ENCODE results near the gene S100A16.
"Not testable (repeated sequence)": the region's sequence is repeated elsewhere in the genome, so short reads cannot be mapped to it uniquely, and the experiment has no call there.

S100A16 gene

DNA sequence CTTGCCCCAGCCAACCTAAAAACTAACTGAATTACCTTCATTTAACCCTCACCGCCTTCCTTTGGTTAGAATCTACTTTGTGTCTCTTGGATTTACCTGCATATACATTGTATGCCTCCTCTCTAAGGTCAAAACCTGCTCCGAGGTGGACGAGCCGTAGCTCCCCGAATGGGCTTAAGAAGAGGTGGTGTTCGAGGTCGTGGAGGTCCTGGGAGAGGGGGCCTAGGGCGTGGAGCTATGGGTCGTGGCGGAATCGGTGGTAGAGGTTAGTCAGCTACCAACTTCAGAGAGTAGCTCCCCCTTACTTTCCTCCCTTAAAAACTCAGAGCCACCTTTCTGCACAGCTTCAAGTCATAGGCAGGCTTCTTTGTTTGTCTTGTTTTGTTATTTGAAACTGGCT lies 30.2 kb upstream of the S100A16 start:
- TF ChIP-seq, protein P1, sequence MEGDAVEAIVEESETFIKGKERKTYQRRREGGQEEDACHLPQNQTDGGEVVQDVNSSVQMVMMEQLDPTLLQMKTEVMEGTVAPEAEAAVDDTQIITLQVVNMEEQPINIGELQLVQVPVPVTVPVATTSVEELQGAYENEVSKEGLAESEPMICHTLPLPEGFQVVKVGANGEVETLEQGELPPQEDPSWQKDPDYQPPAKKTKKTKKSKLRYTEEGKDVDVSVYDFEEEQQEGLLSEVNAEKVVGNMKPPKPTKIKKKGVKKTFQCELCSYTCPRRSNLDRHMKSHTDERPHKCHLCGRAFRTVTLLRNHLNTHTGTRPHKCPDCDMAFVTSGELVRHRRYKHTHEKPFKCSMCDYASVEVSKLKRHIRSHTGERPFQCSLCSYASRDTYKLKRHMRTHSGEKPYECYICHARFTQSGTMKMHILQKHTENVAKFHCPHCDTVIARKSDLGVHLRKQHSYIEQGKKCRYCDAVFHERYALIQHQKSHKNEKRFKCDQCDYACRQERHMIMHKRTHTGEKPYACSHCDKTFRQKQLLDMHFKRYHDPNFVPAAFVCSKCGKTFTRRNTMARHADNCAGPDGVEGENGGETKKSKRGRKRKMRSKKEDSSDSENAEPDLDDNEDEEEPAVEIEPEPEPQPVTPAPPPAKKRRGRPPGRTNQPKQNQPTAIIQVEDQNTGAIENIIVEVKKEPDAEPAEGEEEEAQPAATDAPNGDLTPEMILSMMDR (IDR thresholded peaks at IDR 0.05; ENCODE audit: low read depth, low read length): no peak
- DNase-seq: no peak
- Histone ChIP-seq H3K27me3 (ENCODE audit: insufficient read depth, low read depth, severe bottlenecking) (no peaks in the 10 kb centered on the region), H3K27ac (no peak overlapping the region), H3K4me3 (ENCODE audit: low read depth, low read length) (no peak overlapping the region), H3K9me3 (ENCODE audit: severe bottlenecking) (no peaks in the 10 kb centered on the region), H3K36me3 (peaks cover 96% of the 10 kb centered on the region)

- TF ChIP-seq, protein P1 (IDR thresholded peaks at IDR 0.05; ENCODE audit: low read depth, low read length): no peak
- no peak for DNase-seq
- Histone ChIP-seq H3K27me3 (ENCODE audit: insufficient read depth, low read depth, severe bottlenecking) (no peaks in the 10 kb centered on the region), H3K9me3 (ENCODE audit: severe bottlenecking) (no peaks in the 10 kb centered on the region), H3K36me3 (peaks cover 100% of the 10 kb centered on the region), H3K4me3 (ENCODE audit: low read depth, low read length) (no peak overlapping the region), H3K27ac (no peak overlapping the region)
These were observed 29.2 kb upstream of the S100A16 start for GRCh38 chr1:153642161-153642560.

DNA sequence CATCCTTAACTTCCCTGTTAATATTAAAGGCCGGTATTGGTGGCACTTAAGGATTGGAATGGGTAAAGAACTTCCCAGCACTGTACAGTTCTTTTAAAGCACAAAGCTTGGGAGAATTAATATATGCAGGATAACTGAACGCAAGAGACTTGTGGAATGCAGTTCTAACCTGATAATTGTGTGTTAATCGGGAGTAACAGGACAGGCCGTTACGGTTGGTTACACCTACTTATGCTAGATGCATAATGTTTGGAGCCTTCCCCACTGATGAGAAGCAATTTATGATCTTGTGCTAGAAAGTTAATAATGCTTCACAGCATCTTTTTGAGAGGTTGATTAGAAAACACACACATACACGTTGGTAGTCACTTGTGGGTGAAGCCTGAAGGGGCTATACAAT lies 27.9 kb upstream of the S100A16 start:
- H3K4me3 ChIP-seq (ENCODE audit: low read depth, low read length): no peak overlapping the region
- no peak overlapping the region for H3K27ac ChIP-seq
- TF ChIP-seq, protein P1 (IDR thresholded peaks at IDR 0.05; ENCODE audit: low read depth, low read length): no peak
- peaks cover 100% of the 10 kb centered on the region for H3K36me3 ChIP-seq
- H3K9me3 ChIP-seq (ENCODE audit: severe bottlenecking): no peaks in the 10 kb centered on the region
- H3K27me3 ChIP-seq (ENCODE audit: insufficient read depth, low read depth, severe bottlenecking): no peaks in the 10 kb centered on the region
- no peak for DNase-seq

DNA sequence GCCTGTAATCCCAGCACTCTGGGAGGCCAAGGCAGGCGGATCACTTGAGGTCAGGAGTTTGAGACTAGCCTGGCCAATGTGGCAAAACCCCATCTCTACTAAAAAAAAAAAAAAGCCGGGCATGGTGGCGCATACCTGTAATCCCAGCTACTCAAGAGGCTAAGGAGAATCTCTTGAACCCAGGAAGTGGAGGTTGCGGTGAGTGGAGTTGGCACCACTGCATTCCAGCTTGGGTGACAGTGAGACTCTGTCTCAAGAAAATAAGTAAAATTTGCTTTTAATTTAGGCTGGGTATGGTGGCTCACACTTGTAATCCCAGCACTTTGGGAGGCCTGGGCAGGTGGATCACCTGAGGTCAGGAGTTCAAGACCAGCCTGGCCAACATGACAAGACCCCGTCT lies 27.3 kb upstream of the S100A16 start:
- not testable (repeated sequence) for H3K9me3 ChIP-seq (ENCODE audit: severe bottlenecking); H3K4me3 ChIP-seq (ENCODE audit: low read depth, low read length); DNase-seq; H3K27ac ChIP-seq; H3K27me3 ChIP-seq (ENCODE audit: insufficient read depth, low read depth, severe bottlenecking)
- peaks cover 100% of the 10 kb centered on the region for H3K36me3 ChIP-seq

- no peak for DNase-seq
- Histone ChIP-seq H3K27ac (peak overlapping the region; percentile 99), H3K9me3 (ENCODE audit: severe bottlenecking) (no peaks in the 10 kb centered on the region), H3K4me3 (ENCODE audit: low read depth, low read length) (no peak overlapping the region), H3K36me3 (peaks cover 96% of the 10 kb centered on the region), H3K27me3 (ENCODE audit: insufficient read depth, low read depth, severe bottlenecking) (no peaks in the 10 kb centered on the region)
- TF ChIP-seq, protein P1 (IDR thresholded peaks at IDR 0.05; ENCODE audit: low read depth, low read length): no peak
These were observed 26.3 kb upstream of the S100A16 start for GRCh38 chr1:153639280-153639679.

GRCh38 chr1:153638261-153638660 lies 25.3 kb upstream of the S100A16 start:
- peak; percentile 94 for DNase-seq
- Histone ChIP-seq H3K27me3 (ENCODE audit: insufficient read depth, low read depth, severe bottlenecking) (no peaks in the 10 kb centered on the region), H3K9me3 (ENCODE audit: severe bottlenecking) (peaks cover 5% of the 10 kb centered on the region), H3K4me3 (ENCODE audit: low read depth, low read length) (peak overlapping the region; percentile 20), H3K36me3 (peaks cover 93% of the 10 kb centered on the region), H3K27ac (peak overlapping the region; percentile 99)
- TF ChIP-seq, protein P1 (IDR thresholded peaks at IDR 0.05; ENCODE audit: low read depth, low read length): no peak

All from WERI-Rb-1 (cell line).